ENCODE measurements around the gene THSD4. TPM values are rescaled to one million over a fixed set of nuclear protein-coding genes. Genes with fewer than 3 reads are reported as not detected.

The THSD4 gene
- total and polyA plus RNA-seq, 9 of the 15 experiments (the other 6 are each of a cell fraction or from before 2014, with no cell fraction given): 0.04 TPM; not detected in 5

- TF ChIP-seq, protein P1, sequence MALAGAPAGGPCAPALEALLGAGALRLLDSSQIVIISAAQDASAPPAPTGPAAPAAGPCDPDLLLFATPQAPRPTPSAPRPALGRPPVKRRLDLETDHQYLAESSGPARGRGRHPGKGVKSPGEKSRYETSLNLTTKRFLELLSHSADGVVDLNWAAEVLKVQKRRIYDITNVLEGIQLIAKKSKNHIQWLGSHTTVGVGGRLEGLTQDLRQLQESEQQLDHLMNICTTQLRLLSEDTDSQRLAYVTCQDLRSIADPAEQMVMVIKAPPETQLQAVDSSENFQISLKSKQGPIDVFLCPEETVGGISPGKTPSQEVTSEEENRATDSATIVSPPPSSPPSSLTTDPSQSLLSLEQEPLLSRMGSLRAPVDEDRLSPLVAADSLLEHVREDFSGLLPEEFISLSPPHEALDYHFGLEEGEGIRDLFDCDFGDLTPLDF (CRISPR knock-in tag; IDR thresholded peaks at IDR 0.05): no peak
These were observed 88.6 kb downstream of the THSD4 start (continued) for GRCh38 chr15:71203586-71204474.

- H3K4me3 ChIP-seq: no peak overlapping the region
- H3K4me2 ChIP-seq (ENCODE audit: insufficient read depth, low read length): no peak overlapping the region
- no TSS peak for BruUV-seq (replicated peaks)
- no peaks in the 10 kb centered on the region for H3K9me3 ChIP-seq (replicated peaks; ENCODE audit: control insufficient read depth, insufficient read depth, low read depth, low read length)
- H3K36me3 ChIP-seq (ENCODE audit: control insufficient read depth, insufficient read depth, low read length): no peaks in the 10 kb centered on the region
- no peaks in the 10 kb centered on the region; a peak in 2 of 5 replicates for H3K27me3 ChIP-seq (ENCODE audit: control insufficient read depth in 2 of 2, insufficient read depth in 2 of 2, low read length in 2 of 2)
- FAIRE-seq (no peak), ATAC-seq (no peak), DNase-seq (ENCODE audit: extremely low read depth in 1 of 4, low spot score in 3 of 4) (no peak)
- no peaks in the 10 kb centered on the region for H3K79me2 ChIP-seq (ENCODE audit: control insufficient read depth, insufficient read depth, low read length)
- no peak overlapping the region for H2AFZ ChIP-seq (ENCODE audit: low read depth, low read length)
- no peak overlapping the region for H3K9ac ChIP-seq (ENCODE audit: insufficient read depth in 1 of 2, low read depth in 2 of 2, low read length in 2 of 2)
- in situ Hi-C loops (cut with MboI) (no loop called here), intact Hi-C loops (cut with micrococcal nuclease) (no loop called here)
- no peak overlapping the region for H3K27ac ChIP-seq (ENCODE audit: extremely low read depth, low read depth, low read length)
- ChIA-PET CTCF (ENCODE audit: low intra/inter-chr PET ratio) (no interaction called here), POLR2A (no interaction called here)
- H3K4me1 ChIP-seq (replicated peaks in 1 of 2; ENCODE audit: control insufficient read depth in 2 of 2, insufficient read depth in 2 of 2, low read length in 2 of 2): no peaks in the 10 kb centered on the region
- H4K20me1 ChIP-seq (replicated peaks; ENCODE audit: control insufficient read depth, insufficient read depth, low read length): no peaks in the 10 kb centered on the region
- 0% methylated on average over 4 of the region's 4 CpGs for WGBS (ENCODE audit: insufficient coverage, low coverage, missing lambda C conversion rate)
- H3K9me1 ChIP-seq (ENCODE audit: control insufficient read depth, insufficient read depth, low read length): no peaks in the 10 kb centered on the region
- TF ChIP-seq RNF219 (CRISPR knock-in tag; IDR thresholded peaks at IDR 0.05) (no peak), FOXO4 (CRISPR knock-in tag; IDR thresholded peaks at IDR 0.05) (no peak), THAP7 (CRISPR knock-in tag; IDR thresholded peaks at IDR 0.05) (no peak), SMARCE1 (IDR thresholded peaks at IDR 0.05) (no peak), NFE2L1 (tag; IDR thresholded peaks at IDR 0.05; ENCODE audit: borderline replicate concordance, low read depth) (no peak), USF1 (CRISPR knock-in tag; IDR thresholded peaks at IDR 0.05) (no peak), ELF1 (tag; IDR thresholded peaks at IDR 0.05) (no peak), TAL1 (IDR thresholded peaks at IDR 0.05) (no peak), POLR3A (IDR thresholded peaks at IDR 0.05; ENCODE audit: borderline replicate concordance, extremely low read depth, insufficient read depth, insufficient read length) (no peak)
- TF ChIP-seq, protein P2, sequence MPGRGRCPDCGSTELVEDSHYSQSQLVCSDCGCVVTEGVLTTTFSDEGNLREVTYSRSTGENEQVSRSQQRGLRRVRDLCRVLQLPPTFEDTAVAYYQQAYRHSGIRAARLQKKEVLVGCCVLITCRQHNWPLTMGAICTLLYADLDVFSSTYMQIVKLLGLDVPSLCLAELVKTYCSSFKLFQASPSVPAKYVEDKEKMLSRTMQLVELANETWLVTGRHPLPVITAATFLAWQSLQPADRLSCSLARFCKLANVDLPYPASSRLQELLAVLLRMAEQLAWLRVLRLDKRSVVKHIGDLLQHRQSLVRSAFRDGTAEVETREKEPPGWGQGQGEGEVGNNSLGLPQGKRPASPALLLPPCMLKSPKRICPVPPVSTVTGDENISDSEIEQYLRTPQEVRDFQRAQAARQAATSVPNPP (IDR thresholded peaks at IDR 0.05; ENCODE audit: borderline replicate concordance, insufficient read depth, insufficient read length): no peak
These were observed 91.9 kb downstream of the THSD4 start for GRCh38 chr15:71207141-71207540.
